Endothelial cell of umbilical vein (primary cell): ENCODE data around the gene CELSR1.

ENCODE experiments used
- EZH2 ChIP-seq: IDR thresholded peaks from 2 replicates; pipeline ENCODE4 v1.6.1; 2012; ENCODE audit warnings: borderline replicate concordance, low read depth, mild to moderate bottlenecking, moderate library complexity, low read length, inconsistent platforms; ENCODE audit not compliant: severe bottlenecking
- POLR2A ChIP-seq: IDR thresholded peaks from 2 replicates; pipeline ENCODE4 v1.6.1; 2012; ENCODE audit warnings: low read depth, mild to moderate bottlenecking, control low read depth, low read length
- POLR2AphosphoS5 ChIP-seq: IDR thresholded peaks from 2 replicates; pipeline ENCODE4 v1.6.1; 2012; ENCODE audit warnings: low read depth, mild to moderate bottlenecking, control low read depth, low read length, moderate library complexity; ENCODE audit not compliant: insufficient read depth
- TF ChIP-seq, protein P1 (sequence below), 2 donors: IDR thresholded peaks; 1 replicate in 1 of 2; 2 replicates in 1 of 2; pipeline ENCODE4 v1.5.1; 2011; ENCODE audit warnings: low read length in 2 of 2, mild to moderate bottlenecking in 2 of 2, moderate library complexity in 2 of 2, control low read depth in 1 of 2, inconsistent platforms in 1 of 2, low read depth in 1 of 2; ENCODE audit not compliant: insufficient read depth in 1 of 2; ENCODE audit errors: extremely low read depth in 1 of 2

DNA sequence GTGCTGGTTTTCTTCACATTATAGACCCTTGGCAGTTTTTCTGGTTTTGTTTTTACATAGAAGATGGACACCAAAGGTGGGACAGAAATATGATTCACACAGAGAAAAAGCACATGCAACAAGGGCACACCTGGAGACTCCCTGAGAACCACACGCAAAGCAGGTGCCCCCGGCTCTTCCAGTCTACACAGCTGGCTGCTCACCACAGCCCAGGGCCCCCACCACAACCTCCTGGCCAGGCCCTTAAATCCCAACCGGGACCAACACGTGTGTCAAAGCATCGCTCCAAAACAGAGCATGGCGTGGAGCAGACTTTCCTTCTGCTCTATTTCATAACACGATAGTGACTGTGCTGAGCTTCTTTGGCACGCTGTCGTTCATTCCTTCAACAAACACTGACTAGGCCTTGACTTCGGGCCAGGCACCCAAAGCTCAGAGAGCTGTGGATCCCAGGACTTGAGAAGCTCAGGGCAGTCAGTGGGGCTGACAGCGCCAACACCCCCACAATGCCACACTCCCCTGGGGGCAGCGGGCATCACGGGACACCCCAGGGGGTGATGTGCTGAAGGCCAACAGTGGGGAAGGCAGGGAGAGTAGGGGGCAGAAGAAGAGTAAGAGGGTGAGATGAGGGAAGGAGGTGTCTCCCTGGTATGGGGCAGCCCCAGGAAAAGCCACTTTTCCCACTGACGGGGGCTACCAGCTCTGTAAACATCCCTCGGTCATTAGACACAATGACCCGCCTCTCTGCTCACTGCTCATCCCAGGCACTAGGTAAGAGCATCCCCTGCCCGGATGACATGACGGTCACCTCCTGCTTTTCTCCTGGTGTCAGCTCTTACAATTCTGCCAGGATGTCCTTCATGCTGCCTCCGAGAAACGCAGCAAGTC is 26.0 kb downstream of the CELSR1 start:
- TF ChIP-seq, protein P1, sequence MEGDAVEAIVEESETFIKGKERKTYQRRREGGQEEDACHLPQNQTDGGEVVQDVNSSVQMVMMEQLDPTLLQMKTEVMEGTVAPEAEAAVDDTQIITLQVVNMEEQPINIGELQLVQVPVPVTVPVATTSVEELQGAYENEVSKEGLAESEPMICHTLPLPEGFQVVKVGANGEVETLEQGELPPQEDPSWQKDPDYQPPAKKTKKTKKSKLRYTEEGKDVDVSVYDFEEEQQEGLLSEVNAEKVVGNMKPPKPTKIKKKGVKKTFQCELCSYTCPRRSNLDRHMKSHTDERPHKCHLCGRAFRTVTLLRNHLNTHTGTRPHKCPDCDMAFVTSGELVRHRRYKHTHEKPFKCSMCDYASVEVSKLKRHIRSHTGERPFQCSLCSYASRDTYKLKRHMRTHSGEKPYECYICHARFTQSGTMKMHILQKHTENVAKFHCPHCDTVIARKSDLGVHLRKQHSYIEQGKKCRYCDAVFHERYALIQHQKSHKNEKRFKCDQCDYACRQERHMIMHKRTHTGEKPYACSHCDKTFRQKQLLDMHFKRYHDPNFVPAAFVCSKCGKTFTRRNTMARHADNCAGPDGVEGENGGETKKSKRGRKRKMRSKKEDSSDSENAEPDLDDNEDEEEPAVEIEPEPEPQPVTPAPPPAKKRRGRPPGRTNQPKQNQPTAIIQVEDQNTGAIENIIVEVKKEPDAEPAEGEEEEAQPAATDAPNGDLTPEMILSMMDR (IDR thresholded peaks at IDR 0.05; ENCODE audit: extremely low read depth in 1 of 2, insufficient read depth in 1 of 2, low read depth in 1 of 2, low read length in 2 of 2) = no peak
- TF ChIP-seq POLR2A (no peak), EZH2 (no peak), POLR2AphosphoS5 (no peak)
